Hematopoietic multipotent progenitor cell treated with erythropoietin and hydrocortisone succinate and interleukin-3 and kit ligand, for 8 days (in vitro differentiated cells): Measurements from ENCODE around the gene DMD.
"Not testable (repeated sequence)": the region's sequence is repeated elsewhere in the genome, so short reads cannot be mapped to it uniquely, and the experiment has no call there.

Experiments used
- DNase-seq: peaks from one replicate; pipeline ENCODE4 v3.0.0-alpha.2; 2015

DMD gene

DNA sequence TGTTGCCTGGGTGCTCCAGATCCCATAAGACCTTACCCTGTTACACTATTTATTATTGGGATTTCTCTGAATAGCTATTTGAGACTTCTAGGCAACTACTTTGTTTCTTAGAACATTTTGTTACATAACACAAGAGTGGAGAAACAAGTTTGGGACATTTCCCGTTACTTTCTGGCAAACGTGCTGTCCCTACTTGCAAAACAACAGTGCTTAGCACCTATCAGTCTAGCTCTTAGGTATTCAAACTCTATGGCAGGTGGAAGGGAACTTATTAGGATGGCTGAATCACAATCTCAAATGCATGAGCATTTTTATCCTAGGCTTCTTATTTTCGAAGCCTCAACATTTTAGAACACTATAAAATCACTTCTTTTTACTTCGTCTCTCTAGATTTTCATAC lies 613.6 kb downstream of the DMD start:
- no peak for DNase-seq

- DNase-seq: no peak
Observed at GRCh38 chrX:32592786-32593185, 618.6 kb downstream of the DMD start.

GRCh38 chrX:32591589-32591988 lies 619.8 kb downstream of the DMD start:
- DNase-seq: no peak

DNA sequence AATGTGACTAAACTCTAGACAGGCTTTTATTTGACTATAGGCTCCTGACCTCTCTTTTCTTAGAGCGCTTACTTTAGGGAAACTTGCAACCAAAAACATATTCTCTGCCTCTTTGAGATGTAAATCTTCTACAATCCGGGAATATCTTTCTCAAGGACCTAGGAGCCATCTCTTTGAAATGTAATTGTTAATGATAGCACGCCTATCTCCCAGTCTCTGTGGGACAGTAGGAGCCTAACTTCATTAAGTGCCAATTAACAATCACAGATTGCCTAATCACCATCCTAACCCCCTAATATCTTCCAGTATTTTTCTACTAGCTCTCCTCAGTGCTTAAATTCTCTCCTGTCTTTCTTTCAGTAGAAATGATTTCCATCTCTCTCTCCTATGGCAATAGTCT lies 628.6 kb downstream of the DMD start:
- DNase-seq: no peak

GRCh38 chrX:32576885-32577284 lies 634.5 kb downstream of the DMD start:
- no peak for DNase-seq

DNA sequence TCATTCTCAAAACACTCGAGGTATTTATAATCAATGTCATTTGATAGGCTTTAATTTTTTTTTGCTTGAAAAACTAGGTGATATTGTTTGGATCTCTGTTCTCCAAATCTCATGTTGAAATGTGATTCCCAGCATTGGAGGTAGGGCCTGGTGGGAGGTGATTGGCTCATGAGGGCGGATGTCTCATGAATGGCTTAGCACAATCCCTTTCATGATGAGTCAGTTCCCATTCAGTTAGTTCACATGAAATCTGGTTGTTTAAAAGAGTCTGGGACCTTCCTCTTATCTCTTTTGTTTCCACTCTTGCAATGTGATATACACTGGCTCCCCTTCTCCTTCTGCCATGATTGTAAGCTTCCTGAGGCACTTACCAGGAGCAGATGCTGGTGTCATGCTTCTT lies 638.7 kb downstream of the DMD start:
- no peak for DNase-seq

DNA sequence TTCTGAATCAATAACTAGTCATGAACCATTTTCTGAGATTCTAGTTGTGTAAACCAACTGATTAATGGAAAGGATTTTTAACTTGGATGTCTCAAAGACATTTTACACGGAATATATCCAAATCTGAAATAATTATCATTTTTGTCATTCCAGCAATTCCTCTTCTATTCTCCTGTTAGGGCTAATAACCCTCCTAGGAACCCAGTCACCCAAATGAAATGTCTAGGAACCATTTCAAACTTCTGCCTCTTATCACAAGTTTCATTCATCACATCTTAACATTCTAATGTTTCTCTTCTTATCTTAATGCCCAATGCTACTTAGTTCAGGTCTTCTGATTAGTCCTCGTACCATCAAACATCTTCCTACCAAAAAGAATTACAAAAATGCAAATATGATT lies 639.8 kb downstream of the DMD start:
- DNase-seq: no peak

GRCh38 chrX:32562261-32562660 lies 649.1 kb downstream of the DMD start:
- DNase-seq: no peak

DNA sequence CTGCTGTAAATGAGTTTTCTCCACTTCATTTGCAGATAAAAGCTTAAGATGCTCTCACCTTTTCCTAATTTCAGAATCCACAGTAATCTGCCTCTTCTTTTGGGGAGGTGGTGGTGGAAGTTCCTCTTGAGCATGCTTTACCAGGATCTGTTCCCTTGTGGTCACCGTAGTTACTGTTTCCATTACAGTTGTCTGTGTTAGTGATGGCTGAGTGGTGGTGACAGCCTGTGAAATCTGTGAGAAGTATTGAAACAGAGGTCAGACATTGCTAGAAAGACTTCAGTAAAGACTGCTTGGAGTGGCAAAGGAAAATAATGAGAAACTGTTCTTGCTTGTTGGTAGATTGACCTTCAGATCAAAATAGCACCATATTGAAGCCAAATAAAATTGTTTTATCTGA lies 666.2 kb downstream of the DMD start:
- no peak for DNase-seq

- no peak for DNase-seq
Observed at GRCh38 chrX:32538554-32538953, 672.8 kb downstream of the DMD start.

DNA sequence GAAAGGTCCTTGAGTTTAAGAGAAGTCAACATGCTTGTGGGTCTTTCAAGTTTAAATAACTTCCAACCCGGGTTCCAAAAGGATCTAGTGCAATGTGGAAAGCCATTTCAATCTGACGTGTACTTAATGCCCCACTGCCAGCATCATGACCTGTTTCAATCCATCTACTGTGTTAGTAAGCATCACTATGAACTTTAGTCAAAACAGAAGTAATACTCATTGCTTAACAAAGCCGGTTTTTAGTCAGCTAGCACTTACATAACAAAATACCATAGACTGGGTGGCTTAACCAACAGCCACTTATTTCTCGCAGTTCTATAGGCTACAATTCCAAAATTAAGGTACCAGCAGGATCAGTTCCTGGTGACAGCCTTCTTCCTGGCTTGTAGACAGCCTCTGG lies 677.5 kb downstream of the DMD start:
- no peak for DNase-seq

DNA sequence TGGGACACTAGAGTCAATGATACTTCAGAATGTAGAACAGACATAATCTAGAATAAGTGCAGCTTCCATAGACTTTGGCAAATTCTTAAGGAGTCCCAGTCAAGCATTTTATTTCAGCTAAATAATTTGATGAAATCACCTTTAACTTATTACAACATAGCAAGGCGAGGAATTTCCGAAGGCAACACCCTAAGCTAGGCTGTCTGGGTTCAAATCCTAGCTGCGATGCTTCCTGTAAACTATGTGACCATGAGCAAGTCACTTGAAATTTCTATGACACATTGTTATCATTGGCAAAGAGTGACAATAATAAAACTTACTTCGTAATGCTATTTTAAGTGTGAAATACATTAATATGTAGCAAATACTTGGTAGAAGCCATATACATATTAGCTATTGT lies 679.1 kb downstream of the DMD start:
- no peak for DNase-seq

DNA sequence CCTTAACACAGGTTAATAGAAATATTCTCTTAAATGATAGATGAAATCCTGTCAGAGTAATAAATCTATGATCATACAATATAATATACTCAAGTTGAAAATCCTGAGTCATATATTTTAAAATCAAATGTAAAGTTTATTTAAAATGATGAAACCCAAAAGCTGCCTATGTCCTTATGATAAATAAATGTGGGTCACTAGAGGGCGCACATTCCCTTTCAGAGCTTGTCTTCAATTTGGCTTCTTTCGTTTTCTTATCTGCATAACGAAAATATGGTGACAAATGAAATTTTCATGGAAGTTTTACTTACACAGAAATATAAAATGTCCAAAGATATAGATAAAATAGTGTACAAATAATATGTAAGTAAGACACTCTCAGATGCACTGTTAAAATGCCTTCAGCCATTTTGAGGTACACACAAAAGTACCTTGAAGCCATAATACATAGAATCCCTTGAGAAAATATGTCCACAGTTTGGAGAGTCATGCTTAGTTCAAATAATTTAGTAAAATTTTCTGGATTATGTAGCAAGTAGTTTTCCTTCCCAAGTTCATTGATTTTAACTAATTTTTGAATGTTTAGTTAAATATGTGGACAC lies 680.4 kb downstream of the DMD start:
- DNase-seq: peak; percentile 38

DNA sequence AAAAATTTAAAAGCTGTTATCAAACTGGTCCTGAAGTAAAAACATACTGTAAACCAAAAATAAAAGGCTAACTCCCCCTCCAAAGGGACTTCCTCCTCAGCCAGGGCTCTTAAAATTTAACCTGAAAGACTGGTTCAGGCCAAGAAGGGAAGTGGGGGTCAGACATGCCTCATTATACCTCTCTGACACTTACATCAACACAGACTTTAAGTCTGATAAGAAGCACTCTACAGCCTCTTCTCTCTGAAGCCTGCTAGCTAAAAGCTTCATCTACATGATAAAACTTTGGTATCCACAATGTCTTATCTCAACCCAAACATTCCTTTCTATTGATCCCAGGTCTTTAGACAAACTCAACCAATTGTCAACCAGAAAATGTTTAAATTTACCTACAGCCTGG lies 682.9 kb downstream of the DMD start:
- DNase-seq: not testable (repeated sequence)

- DNase-seq: no peak
Observed at GRCh38 chrX:32525234-32525633, 686.1 kb downstream of the DMD start.

DNA sequence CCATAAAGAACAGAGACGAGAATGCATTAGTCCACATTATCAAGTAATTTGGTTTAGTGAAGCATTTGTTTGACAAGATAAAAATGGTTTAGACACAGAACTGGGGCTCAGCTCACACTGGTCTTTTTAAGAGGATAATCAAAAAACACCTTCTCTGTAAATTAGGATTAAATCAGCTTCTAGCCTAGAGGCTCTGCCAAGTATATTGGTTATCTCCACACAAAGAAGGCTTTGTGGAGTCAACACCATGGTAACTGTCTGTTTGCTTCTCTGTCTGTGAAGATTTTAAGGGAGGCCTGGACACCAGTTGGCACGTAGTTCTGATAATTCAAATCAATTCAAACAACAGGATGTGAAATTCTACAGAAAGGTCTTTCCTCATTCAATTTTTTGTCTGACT lies 687.0 kb downstream of the DMD start:
- no peak for DNase-seq

GRCh38 chrX:32520789-32521188 lies 690.6 kb downstream of the DMD start:
- DNase-seq: no peak

DNA sequence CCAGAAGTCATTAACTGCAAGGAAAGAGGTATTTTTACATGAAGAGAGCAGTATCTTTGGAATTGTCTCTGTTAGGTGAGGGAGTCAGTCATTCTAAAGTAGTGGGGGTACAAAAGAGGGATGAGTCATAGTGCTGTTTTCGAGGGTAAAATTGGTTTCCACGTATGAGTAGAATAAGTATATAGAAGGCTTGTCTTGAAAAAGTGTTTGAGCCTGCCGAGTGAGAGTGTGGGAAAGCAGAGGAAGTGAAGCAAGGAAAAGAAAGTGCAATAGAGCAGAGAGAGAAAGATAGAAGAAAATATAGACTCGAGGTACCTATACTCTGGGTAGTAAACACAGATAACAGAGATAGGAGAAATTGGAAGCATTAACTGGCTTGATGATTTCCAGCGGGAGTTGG lies 696.4 kb downstream of the DMD start:
- DNase-seq: no peak

GRCh38 chrX:32501606-32502005 lies 709.7 kb downstream of the DMD start:
- no peak for DNase-seq

GRCh38 chrX:32496671-32497070 lies 714.7 kb downstream of the DMD start:
- DNase-seq: no peak

GRCh38 chrX:32495855-32496254 lies 715.5 kb downstream of the DMD start:
- no peak for DNase-seq

GRCh38 chrX:32489125-32489524 lies 722.2 kb downstream of the DMD start:
- no peak for DNase-seq

DNA sequence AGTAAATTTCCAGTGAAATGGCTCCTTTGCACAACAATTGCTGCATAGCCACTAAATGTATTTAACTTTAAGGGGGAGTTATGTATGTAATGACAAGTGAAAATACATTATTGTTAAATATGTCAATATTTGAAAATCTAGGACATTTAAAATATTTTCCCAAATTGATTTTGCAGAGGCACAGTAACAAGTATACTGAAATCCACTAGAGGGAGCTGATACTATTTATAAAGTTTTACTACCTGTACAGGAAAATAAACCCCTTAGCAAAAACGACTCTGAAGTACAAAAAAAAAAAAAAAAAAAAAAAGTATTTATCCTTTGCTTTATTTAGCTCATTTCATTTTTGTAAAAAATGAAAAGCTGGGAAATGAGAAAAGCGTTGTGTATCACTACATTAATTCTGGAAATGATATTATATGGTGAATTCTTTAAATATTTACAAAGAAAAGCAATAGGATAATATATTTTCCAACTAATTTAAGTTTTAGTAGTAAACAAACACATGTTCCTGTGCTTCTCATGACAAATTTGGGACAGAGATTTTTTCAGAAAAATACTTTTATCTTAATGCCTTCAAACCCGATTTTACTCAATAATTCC lies 727.7 kb downstream of the DMD start:
- no peak for DNase-seq

DNA sequence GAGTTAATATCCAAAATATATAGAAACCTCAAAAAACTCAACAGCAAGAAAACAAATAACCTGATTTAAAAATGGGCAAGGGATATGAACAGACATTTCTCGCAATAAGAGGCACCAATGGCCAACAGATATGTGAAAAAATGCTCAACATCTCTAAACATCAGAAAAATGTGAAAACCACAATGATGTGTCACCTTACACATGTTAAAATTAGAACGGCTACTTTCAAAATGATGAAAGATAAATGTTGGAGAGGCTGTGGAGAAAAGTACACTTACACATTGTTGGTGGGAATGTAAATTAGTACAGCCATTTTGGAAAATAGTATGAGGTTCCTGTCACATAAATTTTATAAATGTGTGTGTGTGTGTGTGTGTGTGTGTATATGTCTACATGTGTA lies 731.3 kb downstream of the DMD start:
- no peak for DNase-seq

DNA sequence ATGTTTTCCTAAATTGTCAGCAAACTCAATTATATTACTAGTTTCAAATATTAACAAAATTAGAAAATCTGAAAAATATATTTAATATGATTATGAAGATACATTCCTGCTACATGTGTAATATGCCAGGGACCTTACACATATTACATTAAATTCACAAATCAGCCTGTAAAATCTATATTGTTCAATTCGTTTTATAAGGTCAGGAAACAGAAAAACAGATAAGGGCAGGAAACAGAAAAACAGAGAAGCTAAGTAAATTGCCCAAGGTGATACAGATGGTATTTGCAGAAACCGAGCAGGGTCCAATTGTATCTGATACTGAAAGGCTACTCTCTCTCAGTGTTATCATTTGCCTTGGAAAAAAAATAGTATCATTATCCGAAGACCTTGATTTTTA lies 739.0 kb downstream of the DMD start:
- no peak for DNase-seq
